HepG2 (cell line): ENCODE results near the gene GATA1.

Experiments used
- MYC ChIP-seq: sonication (generic); formaldehyde crosslinking; IDR thresholded peaks from 2 replicates; pipeline ENCODE4 v1.9.0; 2021; ENCODE audit warnings: missing genetic modification reagents, borderline replicate concordance
- TF ChIP-seq, protein P1 (sequence below): sonication (generic); formaldehyde crosslinking; IDR thresholded peaks from 2 replicates; pipeline ENCODE4 v1.5.0; 2020; ENCODE audit warnings: mild to moderate bottlenecking, missing genetic modification reagents, moderate library complexity
- TF ChIP-seq, protein P2 (sequence below): IDR thresholded peaks from 2 replicates; pipeline ENCODE4 v1.6.1; 2016; ENCODE audit warnings: missing biosample characterization, missing genetic modification reagents, low read depth
- TF ChIP-seq, protein P3 (sequence below): fragments of 450-650 bp; IDR thresholded peaks from 2 replicates; pipeline ENCODE4 v1.6.1; 2016

DNA sequence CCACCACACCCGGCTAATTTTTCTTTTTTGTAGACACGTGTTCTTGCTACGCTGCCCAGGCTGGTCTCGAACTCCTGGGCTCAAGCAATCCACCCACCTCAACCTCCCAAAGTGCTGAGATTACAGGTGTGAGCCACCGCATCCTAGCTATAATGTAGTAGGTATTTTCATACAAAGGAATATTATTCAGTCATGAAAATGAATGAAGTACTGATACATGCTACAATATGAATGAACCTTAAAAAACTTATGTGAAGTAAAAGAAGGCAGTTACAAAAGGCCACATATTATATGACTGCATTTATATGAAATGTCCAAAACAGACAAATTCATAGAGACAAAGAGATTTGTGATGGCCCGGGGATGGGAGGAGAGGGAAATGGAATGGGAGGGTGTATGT is 4.7 kb upstream of the GATA1 start:
- TF ChIP-seq, protein P1, sequence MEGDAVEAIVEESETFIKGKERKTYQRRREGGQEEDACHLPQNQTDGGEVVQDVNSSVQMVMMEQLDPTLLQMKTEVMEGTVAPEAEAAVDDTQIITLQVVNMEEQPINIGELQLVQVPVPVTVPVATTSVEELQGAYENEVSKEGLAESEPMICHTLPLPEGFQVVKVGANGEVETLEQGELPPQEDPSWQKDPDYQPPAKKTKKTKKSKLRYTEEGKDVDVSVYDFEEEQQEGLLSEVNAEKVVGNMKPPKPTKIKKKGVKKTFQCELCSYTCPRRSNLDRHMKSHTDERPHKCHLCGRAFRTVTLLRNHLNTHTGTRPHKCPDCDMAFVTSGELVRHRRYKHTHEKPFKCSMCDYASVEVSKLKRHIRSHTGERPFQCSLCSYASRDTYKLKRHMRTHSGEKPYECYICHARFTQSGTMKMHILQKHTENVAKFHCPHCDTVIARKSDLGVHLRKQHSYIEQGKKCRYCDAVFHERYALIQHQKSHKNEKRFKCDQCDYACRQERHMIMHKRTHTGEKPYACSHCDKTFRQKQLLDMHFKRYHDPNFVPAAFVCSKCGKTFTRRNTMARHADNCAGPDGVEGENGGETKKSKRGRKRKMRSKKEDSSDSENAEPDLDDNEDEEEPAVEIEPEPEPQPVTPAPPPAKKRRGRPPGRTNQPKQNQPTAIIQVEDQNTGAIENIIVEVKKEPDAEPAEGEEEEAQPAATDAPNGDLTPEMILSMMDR (CRISPR knock-in tag): no peak
- TF ChIP-seq MYC: no peak
- TF ChIP-seq, protein P2, sequence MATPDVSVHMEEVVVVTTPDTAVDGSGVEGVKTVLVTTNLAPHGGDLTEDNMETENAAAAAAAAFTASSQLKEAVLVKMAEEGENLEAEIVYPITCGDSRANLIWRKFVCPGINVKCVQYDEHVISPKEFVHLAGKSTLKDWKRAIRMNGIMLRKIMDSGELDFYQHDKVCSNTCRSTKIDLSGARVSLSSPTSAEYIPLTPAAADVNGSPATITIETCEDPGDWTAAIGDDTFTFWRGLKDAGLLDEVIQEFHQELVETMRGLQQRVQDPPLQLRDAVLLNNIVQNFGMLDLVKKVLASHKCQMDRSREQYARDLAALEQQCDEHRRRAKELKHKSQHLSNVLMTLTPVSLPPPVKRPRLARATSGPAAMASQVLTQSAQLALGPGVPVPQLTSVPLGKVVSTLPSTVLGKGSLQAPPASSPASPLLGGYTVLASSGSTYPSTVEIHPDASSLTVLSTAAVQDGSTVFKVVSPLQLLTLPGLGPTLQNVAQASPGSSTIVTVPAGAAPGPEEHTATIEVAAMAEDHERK (CRISPR knock-in tag): no peak
- TF ChIP-seq, protein P3, sequence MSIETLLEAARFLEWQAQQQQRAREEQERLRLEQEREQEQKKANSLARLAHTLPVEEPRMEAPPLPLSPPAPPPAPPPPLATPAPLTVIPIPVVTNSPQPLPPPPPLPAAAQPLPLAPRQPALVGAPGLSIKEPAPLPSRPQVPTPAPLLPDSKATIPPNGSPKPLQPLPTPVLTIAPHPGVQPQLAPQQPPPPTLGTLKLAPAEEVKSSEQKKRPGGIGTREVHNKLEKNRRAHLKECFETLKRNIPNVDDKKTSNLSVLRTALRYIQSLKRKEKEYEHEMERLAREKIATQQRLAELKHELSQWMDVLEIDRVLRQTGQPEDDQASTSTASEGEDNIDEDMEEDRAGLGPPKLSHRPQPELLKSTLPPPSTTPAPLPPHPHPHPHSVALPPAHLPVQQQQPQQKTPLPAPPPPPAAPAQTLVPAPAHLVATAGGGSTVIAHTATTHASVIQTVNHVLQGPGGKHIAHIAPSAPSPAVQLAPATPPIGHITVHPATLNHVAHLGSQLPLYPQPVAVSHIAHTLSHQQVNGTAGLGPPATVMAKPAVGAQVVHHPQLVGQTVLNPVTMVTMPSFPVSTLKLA: no peak
